Activated T-helper 1 cell treated with Interleukin-2 at 50 U/mL for 16 hours (primary cell): ENCODE data around the gene DHX15.

Source experiments
- DNase-seq: peaks from one replicate; pipeline ENCODE4 v3.0.0-alpha.2; 2020; ENCODE audit warnings: low read depth

The DHX15 gene

DNA sequence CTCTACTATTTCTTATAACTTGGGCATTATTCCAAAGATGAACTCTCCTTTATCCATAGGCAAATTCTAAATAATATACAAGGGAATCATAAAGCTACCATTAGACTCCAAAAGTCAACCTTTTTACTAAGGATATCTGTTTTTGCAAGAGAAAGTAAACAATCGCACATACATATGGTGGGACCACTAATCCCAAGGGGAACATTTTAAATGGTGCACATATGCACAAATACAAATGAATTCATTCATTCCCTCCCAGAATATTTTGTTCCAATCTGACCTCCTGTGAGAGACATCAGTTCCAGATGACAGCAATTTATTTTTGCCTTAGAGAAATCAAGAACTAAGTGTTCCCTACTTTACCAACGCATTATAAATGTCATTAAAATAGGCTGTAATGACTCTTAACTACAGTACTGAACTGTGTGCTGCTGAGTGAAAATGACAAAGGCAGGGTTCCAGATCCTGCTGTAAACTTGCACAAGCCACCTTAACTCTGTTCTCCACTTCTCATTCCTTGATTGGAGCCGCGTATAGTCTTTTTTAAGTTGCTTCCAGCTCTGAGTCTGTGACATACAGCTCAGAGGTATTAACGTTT is 2.0 kb downstream of the DHX15 start:
- no peak for DNase-seq

DNA sequence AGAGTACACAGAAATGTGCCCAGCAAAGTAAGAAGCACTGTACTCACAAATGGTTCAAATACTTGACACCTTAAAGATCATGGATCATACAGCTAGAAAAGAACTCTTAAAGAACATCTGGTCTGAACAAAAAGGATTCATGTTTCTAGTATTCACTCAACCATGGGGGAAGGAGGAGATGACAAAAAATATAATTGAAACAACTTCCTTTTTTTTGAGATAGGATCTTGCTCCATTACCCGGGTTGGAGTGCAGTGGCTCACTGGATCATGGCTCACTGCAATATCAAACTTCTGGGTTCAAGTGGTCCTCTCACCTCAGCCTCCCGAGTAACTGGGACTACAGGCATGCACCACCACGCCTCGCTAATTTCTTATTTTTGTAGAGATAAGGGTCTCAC is 6.0 kb downstream of the DHX15 start:
- DNase-seq: no peak

DNA sequence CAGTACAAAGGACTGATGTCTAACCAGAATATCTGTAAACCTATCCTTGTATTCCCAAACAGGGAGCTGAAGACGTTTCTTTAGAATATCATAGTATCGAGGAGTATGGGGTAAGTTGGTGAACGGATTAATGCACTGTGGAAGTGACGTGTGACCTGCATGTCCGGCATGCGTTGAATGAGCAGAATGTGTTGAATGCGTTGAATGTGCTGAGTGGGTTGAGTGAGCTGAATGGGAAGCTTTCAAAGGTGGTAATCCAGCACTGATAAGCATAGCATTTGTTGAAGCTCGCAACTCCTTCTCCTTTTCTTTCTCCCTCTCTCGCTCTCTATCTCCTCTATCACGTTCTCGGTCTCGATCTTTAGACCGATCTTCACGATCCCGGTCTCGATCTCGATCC is 8.1 kb downstream of the DHX15 start:
- DNase-seq: no peak

DNA sequence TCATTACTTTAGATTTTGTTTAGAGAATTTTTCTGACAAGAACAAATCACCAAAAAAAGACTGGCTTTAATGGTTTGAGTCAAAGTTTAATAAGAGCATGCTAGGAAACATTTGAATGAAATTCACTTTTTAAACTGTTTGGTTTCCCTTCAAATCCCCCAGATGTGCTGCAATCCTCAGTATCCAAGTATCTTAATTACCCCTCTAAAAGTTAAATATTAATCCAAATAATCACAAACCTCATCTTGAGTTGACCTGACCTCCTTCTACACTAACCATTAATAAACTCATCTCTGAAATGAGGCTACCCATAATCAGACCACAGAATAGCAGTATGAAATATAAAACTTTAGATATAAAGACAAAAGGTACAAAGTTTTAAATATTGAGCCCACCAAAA is 10.1 kb downstream of the DHX15 start:
- no peak for DNase-seq

DNA sequence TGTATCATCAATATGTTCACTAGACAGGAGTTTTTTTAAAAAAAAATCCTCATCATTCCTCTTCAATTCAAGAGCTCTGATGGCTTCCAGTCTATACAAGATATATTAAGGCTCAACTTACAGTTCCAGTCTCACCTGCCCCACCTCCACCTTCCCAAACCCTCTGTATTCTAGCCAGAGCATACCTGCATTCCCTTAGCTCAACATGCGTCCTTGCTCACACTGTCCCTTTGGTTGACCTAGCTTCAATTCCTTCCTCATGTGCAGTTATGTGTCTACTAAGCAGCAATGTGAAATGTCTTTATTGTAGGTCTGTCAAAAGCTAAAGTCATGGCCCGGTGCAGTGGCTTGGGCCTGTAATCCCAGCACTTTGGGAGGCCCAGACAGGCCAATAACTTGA is 10.8 kb downstream of the DHX15 start:
- DNase-seq: no peak

DNA sequence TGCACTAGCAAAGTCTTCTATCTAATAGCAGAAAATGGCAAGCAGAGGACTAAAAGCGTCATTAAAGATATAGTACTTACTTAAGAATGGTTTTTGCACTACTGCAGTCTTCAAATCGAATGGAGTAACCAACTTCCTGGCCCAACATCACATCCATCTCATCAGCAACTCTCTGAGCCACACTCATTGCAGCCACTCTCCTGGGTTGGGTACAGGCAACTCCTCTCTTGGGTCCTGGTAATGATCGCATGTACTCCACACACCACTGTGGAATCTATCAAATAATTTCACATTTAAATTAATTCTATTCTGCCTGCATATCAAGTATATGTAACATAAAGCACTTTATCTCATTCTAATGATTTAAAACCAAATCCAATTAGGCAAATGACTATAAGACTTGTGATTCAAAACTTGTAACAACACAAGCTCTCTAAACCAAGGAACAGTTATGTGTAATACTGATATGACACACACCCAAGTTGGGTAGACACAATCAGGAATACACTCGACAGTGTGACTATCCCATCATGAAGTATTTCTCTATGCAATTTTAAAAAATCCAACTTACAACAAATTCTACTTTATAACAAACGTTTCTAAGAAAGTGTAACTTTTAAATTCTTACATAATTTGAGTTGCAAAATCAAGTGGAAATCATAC is 13.6 kb downstream of the DHX15 start:
- no peak for DNase-seq

DNA sequence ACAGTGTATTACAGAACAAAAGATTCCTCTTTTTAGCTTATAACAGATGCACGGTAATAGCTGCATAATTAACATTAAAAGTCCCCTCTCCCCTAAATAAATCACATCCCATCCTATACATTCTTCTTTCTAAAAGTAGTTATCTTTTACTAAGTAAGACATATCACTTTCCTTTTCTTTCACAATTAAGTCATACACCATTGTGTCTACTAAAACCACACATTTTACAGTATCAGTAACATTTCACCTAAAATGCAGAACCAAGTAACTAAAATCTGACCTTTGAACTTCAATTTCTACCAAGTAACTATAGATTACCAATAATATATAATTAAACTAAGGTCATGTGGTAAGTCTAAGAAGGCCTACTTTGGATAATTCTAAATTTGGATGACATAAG is 14.2 kb downstream of the DHX15 start:
- no peak for DNase-seq

DNA sequence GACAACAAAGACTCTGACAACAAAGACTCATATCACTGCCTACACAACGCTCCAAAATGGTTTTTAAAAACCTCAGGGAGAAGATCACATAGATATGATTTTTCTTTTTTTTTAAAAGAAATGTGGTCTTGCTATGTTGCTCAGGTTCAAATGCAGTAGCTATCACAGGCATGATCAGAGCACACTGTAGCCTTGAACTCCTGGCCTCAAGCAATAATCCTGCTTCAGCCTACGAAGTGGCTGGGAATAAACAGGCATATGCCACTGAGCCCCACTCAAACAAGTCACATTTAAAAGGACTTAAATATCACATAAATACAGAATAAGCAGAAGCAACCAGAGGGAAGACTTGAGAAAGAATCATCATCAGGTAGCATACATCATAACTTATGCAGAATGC is 14.7 kb downstream of the DHX15 start:
- DNase-seq: no peak

DNA sequence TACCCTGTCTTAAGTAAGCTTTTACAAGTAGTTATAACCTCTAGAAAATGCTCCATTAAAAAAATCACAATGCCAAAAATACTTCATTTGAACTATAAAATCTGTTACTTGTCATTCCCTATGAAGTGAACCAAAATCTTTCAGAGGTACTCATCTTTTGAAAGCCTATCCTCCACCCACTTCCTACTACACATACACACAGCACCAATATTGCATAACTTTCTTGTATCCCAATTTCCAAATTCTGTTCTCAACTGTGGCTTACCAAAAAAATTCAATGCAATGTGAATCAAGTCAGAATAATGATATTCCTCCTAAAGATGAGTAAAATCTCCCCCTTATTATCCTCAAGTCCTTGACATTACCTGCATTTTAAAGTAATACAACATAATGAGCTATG is 15.9 kb downstream of the DHX15 start:
- DNase-seq: no peak

DNA sequence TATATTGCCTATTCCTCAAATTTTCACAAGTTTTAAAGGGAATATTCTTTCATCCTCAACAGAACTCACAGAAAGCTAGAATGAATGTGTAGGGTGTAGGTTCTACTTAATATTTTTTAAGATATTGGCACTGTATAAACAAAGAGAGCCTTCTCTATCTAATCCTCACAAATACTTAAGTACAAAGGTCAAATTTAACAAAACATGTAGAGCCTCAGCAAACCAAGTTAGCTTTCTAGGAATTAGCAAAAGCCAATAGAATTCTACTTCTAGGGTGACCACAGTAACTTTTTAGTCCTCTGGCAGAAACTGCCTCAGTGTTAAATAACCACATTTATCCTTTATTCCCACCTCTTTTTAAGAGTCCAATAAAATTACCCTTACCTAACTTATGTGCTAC is 19.3 kb downstream of the DHX15 start:
- no peak for DNase-seq

DNA sequence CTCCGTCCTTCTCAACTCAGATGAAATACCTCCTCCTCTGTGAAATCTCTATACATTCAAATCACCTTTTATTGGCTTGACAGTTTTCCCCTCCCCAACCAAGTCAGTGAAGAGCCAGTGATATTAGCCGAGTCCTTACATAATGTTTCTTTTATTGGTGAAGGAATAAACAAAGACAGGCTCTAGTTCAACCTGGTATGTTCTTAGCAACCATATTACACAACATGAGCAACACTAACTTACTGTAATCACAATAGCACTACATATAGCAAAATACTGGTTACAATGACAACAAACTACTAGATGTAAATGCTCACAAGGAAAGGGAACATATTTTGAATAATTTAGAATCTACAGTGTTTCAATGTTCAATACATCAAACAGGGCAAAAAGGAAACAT is 19.9 kb downstream of the DHX15 start:
- DNase-seq: no peak

DNA sequence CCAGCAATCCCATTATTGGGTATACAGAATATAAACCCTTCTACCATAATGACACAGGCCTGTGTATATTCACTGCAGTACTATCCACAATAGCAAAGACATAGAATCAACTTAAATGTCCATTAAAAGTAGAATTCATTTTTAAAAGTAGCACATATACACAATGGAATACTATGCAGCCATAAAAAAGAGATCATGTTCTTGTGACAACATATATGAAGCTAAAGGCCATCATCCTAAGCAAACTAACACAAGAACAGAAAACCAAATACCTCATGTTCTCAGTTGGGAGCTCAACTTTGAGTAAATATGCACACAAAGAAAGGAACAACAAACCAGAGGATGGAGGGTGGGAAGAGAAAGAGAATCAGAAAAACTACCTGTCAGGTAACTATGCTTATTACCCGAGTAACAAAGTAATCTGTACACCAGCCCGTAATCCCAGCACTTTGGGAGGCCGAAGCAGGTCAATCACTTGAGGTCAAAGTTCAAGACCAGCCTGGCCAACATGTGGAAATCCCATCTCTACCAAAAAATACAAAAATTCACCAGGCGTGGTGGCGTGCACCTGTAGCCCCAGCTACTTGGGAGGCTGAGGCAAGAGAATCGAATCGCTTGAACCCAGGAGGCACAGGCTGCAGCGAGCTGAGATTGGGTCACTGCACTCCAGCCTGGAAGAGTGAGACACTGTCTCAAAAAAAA is 22.8 kb downstream of the DHX15 start:
- DNase-seq: no peak

DNA sequence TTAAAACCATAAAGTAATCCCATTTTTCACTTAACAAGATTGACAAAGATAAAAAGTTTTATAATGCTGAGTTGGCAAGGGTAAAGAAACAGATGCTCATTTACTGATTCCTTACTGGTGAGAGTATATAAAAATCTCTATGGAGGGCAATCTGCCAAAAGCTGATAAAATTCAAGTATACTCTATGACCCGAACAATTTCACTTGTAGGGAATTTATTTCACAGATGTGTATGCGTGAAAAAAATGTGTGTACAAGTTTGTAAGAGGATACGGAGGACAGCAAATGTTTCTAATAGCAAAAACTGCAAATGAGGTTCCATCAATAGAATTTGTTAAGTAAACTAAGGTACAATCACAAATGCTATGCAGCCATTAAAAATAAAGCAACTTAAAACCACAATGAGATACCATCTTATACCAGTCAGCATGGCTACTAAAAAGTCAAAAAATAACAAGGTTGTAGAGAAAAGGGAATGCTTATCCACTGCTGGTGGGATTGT is 23.4 kb downstream of the DHX15 start:
- DNase-seq: no peak

DNA sequence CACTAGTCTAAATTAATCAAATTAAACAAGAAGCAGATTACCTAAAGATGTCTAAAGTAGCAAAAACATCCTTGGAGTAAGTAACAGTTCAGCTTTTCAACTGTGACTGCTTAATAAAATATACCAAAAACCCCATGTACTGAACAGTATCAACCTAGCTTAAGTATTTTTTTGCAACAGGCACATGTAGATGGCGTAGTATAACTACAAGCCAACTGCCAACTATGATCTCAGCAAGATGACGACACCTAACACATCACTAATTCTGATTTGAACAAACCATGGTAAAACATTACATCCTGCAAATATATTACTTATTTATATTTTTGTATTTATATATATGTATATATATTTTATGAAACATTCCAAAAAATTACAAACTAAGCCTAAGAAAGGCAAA is 24.5 kb downstream of the DHX15 start:
- no peak for DNase-seq

DNA sequence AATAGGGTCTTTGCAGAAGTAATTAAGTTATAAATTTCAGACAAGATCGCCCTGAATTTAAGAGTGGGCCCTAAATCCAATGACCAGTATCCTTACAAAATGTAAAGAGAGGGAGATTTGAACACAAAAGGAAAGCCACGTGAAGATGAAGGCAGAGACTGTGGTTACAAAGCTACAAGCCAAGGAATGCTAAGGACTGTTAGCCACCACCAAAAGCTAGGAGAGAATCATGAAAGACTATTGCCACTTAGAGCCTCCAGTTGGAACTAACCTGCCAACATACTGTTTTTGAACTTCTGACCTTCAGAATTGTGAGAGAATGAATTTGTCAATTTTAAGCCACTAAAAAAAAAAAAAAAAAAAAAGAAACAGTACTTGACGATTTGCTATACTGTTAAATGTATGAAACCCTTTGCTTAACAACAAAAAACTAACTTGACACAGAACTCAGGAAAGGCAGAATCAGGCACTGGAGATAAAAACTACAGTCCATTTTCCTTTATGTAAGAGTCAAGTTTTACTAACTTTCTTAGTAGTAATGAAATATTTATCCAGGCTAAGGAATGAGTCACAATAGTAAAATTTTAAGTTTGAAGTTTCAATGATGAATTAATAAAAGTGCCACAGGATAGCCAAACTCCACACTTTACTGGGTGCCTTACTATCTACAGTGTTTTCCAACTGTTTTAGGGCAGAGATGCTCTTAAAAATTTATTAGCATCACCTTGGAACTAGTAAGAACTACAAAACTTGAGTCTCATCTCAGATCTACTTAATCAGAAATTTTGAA is 25.1 kb downstream of the DHX15 start:
- DNase-seq: no peak

DNA sequence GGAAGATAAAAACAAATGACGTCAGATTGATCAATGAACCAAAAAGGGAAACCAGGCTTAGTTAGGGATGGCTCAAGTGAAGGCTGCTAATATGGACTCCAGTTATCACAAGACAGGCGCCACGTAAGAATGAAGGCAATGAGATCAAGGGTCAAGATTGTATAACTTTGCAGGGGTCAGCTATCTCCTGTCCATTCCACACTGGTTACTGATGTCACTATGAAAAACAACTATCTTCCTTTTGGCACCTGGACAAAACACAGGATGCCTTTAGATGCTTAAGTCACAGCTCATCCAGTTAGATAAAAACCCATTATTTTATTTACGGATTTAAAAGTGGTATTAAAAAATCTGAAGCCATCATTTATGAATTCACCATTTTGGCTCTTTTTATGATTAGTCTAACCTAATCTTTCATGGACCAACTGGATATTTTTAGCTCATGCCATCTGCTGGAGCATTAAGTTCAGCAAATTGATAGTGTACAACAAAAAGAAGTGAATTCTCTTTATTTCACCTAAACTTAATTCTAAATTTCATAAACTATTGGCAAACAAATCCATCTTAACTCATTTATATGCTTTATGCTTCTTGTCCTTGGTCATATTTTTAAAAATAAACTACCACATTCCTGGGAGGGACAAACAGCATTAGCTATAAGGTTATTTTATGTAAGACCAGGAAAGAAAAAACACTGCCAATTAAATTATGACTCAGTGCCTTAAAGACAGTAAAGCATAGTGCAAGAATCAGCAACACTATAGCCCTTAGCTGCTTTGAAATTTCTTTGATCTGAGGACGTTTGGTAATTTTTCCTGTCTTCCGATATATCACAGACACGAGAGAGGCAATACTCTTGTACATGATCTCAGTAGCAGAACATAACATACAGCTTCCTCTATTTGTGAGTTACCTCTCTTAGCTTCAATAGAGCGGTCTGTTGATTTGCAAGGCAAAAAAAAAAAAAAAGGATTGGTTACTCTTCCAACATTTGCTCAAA is 27.0 kb downstream of the DHX15 start:
- no peak for DNase-seq

DNA sequence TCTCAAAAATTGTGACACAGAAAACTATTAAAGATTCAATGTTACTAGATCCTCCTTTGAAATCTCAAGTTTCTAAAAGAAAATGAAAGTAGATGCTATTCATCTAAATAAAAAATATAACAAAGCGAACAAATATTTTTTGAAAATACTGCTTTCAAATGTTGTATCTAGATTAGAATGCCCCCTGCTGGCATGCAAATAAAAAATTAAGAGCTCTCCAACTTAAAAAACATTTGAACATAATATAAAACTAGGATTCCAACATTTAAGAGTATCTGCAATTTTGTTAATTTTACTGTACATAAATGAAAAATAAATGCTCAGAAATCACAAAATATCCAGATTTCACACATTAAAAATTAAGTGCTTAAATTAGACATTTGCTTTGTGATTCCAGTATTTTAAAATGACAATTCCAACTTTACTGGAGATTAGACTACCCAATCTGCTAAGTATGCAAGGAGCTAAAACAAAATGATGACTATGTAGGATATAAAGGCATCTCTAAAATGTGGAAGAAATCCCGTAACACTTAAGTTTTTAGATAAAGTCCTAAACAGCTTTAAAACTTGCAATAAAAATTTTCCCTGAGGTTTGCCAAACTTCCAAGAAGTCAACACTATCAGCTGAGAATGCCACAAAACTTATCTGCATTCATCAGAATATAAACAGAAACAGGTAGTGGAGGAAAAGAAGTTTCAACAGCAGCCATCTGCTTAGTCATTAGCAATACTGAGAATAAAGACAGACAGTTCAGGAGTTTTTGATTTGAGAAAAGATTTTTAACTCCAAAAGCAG is 32.7 kb downstream of the DHX15 start:
- no peak for DNase-seq

DNA sequence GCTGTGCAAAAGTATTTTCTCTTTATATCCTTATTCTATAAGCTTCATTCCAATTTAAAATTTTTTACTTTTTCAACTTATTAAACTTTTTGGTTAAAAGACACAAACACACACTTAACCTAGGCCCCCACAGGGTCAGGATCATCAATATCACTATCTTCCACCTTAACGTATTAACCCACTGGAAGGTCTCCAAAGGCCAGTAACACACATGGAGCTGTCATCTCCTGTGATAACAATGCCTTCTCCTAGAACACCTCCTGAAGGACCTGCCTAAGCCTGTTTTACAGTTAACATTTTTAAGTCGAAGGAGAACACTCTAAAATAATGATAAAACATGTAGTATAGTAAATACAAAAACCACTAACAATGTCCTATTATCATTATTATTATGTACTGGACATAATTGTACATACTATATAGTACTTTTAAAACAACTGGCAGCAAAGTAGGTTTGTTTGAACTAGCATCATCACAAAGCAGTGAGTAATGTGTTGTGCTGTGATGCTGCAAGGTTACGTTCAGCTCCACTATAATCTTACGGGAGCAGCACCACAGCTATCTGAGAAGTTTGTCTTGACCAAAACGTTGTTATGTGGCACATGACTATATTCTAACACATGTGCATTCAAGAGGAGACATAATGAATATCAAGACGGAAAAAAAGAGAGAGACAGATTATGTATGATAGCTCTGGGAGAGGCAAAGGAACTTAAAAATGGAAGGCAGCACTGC is 33.7 kb downstream of the DHX15 start:
- no peak for DNase-seq

DNA sequence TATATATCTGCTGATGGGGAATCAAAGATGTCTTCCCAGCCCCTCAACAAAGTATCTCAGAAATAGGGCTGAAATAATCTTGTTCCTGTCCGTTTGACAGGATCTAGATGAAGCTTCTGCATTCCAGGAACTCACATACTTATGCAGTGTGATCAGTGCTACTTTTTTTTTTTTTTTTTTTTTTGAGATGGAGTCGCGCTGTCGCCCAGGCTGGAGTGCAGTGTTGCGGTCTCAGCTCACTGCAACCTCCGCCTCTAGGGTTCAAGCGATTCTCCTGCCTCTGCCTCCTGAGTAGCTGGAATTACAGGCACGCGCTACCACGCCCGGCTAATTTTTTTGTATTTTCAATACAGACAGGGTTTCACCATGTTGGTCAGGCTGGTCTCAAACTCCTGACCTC is 36.4 kb downstream of the DHX15 start:
- DNase-seq: no peak
